D721Med (cell line): ENCODE results near the gene IRX2.

Experiments
- DNase-seq: peaks from one replicate; pipeline ENCODE4 v3.0.0; 2011; ENCODE audit warnings: low spot score; ENCODE audit not compliant: insufficient read length
- FAIRE-seq: peaks from 2 replicates; lab custom pipeline; 2011; peaks lifted over from hg19 to GRCh38; lab: Jason Lieb, UNC
- CTCF ChIP-seq: IDR thresholded peaks from 2 replicates; pipeline ENCODE4 v1.5.1; 2012; ENCODE audit warnings: mild to moderate bottlenecking, control low read depth; ENCODE audit not compliant: insufficient read depth; ENCODE audit errors: missing control alignments

IRX2 gene

DNA sequence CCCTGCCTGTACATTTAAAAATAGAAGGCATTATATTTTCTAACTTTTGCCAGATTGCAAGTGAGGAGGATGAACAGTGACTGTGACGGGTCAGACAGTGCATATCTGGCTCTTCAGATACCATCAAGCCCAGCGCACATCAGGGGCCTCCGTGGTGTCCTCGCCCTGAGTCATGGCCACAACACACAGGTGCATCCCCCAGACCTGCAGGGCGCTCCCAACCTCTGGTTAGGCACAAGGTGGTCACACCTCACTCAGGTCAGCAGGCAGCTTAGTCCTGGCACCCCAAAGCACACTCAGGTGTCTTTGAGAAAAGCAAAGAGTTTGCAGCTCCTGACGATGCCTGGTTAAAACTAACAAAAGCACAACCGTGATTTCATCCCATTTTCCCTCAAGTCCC, 28.6 kb downstream of the IRX2 start:
- TF ChIP-seq CTCF, result no peak
- FAIRE-seq (no peak), DNase-seq (no peak)

- DNase-seq (no peak), FAIRE-seq (no peak)
- no peak for TF ChIP-seq CTCF
Observed at GRCh38 chr5:2721385-2722138, 29.9 kb downstream of the IRX2 start.

- FAIRE-seq, result no peak
- TF ChIP-seq CTCF, result no peak
- DNase-seq, result no peak
Observed at GRCh38 chr5:2719332-2719731, 32.1 kb downstream of the IRX2 start.

DNA sequence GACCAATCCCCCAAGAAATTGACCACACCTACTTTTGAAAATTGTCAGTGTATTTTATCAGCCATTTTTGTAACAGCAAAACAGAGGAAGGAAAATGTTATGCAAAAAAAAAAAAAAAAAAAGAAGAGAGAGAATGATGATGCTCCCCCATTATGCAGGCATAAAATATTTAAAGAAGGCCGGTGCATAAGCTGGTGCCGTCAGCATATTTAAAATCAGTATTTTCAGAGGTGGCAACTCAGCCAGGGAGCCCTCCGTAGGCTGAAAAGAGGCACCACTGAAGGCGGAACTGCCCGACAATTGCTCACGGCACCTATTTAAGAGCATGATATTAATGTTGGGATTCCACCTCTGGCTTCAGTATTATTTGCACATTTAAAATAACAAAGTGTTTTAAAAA, 33.4 kb downstream of the IRX2 start:
- TF ChIP-seq CTCF, result no peak
- FAIRE-seq (no peak), DNase-seq (no peak)

- DNase-seq, result no peak
- TF ChIP-seq CTCF, result no peak
- no peak for FAIRE-seq
Observed at GRCh38 chr5:2715856-2716255, 35.6 kb downstream of the IRX2 start.

DNA sequence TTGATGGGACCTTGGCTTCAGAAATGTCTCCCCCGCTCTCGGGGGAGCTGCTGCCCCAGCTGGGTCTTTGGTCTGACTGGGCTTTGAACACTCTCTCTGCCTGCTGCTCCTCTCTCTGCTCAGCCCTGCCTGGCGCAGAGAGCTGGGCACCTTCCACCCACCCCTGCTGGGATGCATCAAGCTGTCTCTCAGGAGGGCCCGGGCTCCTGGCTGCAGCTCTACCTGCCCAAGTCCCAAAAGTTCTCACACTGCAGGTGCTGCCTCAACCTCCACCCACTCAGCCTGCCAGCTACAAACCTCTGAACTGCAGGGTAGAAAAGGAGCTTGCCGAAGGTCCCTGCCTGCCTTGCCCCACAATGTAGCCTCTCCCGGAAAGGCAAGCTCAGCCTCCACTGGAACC, 36.7 kb downstream of the IRX2 start:
- TF ChIP-seq CTCF, result no peak
- FAIRE-seq (no peak), DNase-seq (no peak)

DNA sequence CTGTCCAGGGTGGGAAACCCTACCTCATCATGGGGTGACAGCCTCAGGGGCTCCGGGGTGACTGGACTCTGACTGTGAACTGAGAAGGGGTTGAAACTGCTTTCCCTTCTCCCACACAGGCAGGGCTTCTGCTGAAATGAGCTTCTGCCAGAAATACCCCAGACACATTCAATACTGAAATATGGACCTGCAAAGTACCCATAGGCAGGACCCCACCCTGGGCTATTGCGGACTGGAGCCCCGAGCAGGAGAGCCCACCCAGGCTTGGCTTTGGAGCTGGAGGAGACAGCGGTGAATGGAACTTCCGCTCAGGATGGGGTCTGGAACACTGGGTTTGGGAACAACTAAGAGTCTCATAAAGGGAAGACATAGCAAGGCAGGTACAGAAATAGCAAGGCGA, 37.5 kb downstream of the IRX2 start:
- DNase-seq (no peak), FAIRE-seq (no peak)
- no peak for TF ChIP-seq CTCF
